ENCODE results near the gene SLC24A4.
"Not testable (repeated sequence)": the region's sequence is repeated elsewhere in the genome, so short reads cannot be mapped to it uniquely, and the experiment has no call there.

SLC24A4 gene

GRCh38 chr14:92527721-92528120 lies 204.8 kb downstream of the SLC24A4 start:
- Histone ChIP-seq H4K20me1 (peaks cover 16% of the 10 kb centered on the region), H3K4me1 (peaks cover 51% of the 10 kb centered on the region), H3K27me3 (no peaks in the 10 kb centered on the region), H3K4me3 (no peak overlapping the region), H3K27ac (no peak overlapping the region), H3K9me3 (no peaks in the 10 kb centered on the region), H3K4me2 (no peak overlapping the region), H3K36me3 (no peaks in the 10 kb centered on the region), H3K9ac (no peak overlapping the region)
- no peak for TF ChIP-seq Cebpa-rat (IDR thresholded peaks at IDR 0.05)

GRCh38 chr14:92528486-92529100 lies 205.6 kb downstream of the SLC24A4 start:
- Histone ChIP-seq H4K20me1 (peaks cover 10% of the 10 kb centered on the region), H3K9ac (no peak overlapping the region), H3K9me3 (no peaks in the 10 kb centered on the region), H3K4me3 (no peak overlapping the region), H3K27ac (no peak overlapping the region), H3K36me3 (no peaks in the 10 kb centered on the region), H3K27me3 (no peaks in the 10 kb centered on the region), H3K4me2 (no peak overlapping the region), H3K4me1 (peaks cover 55% of the 10 kb centered on the region)
- no peak for TF ChIP-seq Cebpa-rat (IDR thresholded peaks at IDR 0.05)

- H4K20me1 ChIP-seq: no peaks in the 10 kb centered on the region; the same call in 1 of the 2 replicates
- no peak overlapping the region for H3K9ac ChIP-seq
- TF ChIP-seq Cebpa-rat (IDR thresholded peaks at IDR 0.05): no peak
- H3K27ac ChIP-seq: no peak overlapping the region
- H3K27me3 ChIP-seq: no peaks in the 10 kb centered on the region
- H3K4me3 ChIP-seq: no peak overlapping the region
- no peaks in the 10 kb centered on the region for H3K9me3 ChIP-seq
- H3K36me3 ChIP-seq: no peaks in the 10 kb centered on the region
- H3K4me2 ChIP-seq: peak overlapping the region; percentile 84; the same call in 1 of the 2 replicates
- peaks cover 50% of the 10 kb centered on the region for H3K4me1 ChIP-seq
Measured at GRCh38 chr14:92529903-92530302, 206.9 kb downstream of the SLC24A4 start.

GRCh38 chr14:92531106-92531873 lies 208.3 kb downstream of the SLC24A4 start:
- no peaks in the 10 kb centered on the region for H3K36me3 ChIP-seq
- no peak overlapping the region for H3K4me3 ChIP-seq
- no peaks in the 10 kb centered on the region for H3K27me3 ChIP-seq
- no peaks in the 10 kb centered on the region for H3K9me3 ChIP-seq
- H3K4me2 ChIP-seq: peak overlapping the region; percentile 84
- no peak overlapping the region for H3K9ac ChIP-seq
- H3K4me1 ChIP-seq: peaks cover 55% of the 10 kb centered on the region
- H4K20me1 ChIP-seq: no peaks in the 10 kb centered on the region
- TF ChIP-seq Cebpa-rat (IDR thresholded peaks at IDR 0.05): no peak
- H3K27ac ChIP-seq: peak overlapping the region; percentile 51

- no peaks in the 10 kb centered on the region for H3K9me3 ChIP-seq
- no peaks in the 10 kb centered on the region for H3K27me3 ChIP-seq
- H3K4me2 ChIP-seq: peak overlapping the region; percentile 84
- H3K27ac ChIP-seq: peak overlapping the region; percentile 51; the same call in 1 of the 2 replicates
- H4K20me1 ChIP-seq: no peaks in the 10 kb centered on the region
- H3K4me3 ChIP-seq: no peak overlapping the region
- H3K36me3 ChIP-seq: no peaks in the 10 kb centered on the region
- peaks cover 57% of the 10 kb centered on the region for H3K4me1 ChIP-seq
- H3K9ac ChIP-seq: peak overlapping the region; percentile 14; the same call in 1 of the 2 replicates
- no peak for TF ChIP-seq Cebpa-rat (IDR thresholded peaks at IDR 0.05)
Measured at GRCh38 chr14:92532490-92533163, 209.7 kb downstream of the SLC24A4 start.

- H4K20me1 ChIP-seq: no peaks in the 10 kb centered on the region
- TF ChIP-seq Cebpa-rat (IDR thresholded peaks at IDR 0.05): no peak
- H3K4me2 ChIP-seq: peak overlapping the region; percentile 78
- H3K9me3 ChIP-seq: no peaks in the 10 kb centered on the region
- H3K4me3 ChIP-seq: no peak overlapping the region
- H3K27me3 ChIP-seq: no peaks in the 10 kb centered on the region
- peak overlapping the region; percentile 56 for H3K27ac ChIP-seq
- H3K9ac ChIP-seq: peak overlapping the region; percentile 36; the same call in 1 of the 2 replicates
- no peaks in the 10 kb centered on the region for H3K36me3 ChIP-seq
- peaks cover 73% of the 10 kb centered on the region for H3K4me1 ChIP-seq
Measured at GRCh38 chr14:92534932-92535643, 212.1 kb downstream of the SLC24A4 start.

DNA sequence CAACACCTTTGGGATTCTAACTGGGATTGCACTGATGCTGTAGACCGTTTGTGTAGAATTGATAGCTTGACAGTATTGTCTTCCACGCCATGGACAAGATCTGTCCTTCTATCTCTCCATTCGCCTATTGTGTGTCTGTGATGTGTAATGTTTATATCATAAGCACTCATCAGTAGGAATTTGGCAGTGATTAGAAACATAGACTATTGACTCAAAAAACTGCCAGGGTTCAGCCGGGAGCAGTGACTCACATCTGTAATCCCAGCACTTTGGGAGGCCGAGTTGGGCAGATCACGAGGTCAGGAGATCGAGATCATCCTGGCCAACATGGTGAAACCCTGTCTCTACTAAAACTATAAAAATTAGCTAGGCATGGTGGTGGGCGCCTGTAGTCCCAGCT lies 213.3 kb downstream of the SLC24A4 start:
- not testable (repeated sequence) for H3K9ac ChIP-seq, H4K20me1 ChIP-seq, H3K36me3 ChIP-seq, H3K9me3 ChIP-seq, H3K27me3 ChIP-seq, H3K4me3 ChIP-seq, H3K27ac ChIP-seq
- Histone ChIP-seq H3K4me1 (peaks cover 73% of the 10 kb centered on the region), H3K4me2 (peak overlapping the region; percentile 78; the same call in 1 of the 2 replicates)

DNA sequence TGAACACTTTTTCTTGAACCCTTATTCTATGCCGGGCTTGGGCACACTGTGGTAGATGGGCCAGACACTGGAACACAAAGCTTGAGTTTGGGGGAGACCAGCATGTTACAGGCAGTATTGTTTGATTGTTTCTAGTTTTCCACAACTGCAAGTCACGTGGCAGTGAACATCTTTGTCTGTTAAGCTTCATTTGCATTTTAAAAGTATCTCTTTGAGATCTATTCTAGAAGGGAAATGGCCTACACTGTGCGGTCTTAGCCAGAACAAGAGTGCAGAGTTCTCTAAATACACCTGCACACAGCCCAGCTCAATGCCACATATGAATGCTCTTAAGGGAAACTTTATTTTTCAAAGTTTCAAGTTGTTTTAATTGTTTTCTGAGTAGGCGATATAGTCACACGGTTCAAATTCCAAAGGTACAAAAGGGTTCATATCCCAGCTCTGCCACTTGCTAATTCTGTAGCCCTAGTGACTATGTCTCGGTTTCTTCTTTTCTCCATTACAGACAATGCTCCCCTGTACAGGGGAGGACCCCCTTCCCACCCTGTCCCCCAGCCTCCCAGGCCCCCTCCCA lies 215.5 kb downstream of the SLC24A4 start:
- no peak for TF ChIP-seq Cebpa-rat (IDR thresholded peaks at IDR 0.05)
- Histone ChIP-seq H3K27ac (0 out of 2 replicates have a peak overlapping the region, but pooled peaks have one; percentile 85), H3K9ac (no peak overlapping the region), H3K36me3 (no peaks in the 10 kb centered on the region), H3K4me3 (no peak overlapping the region), H3K27me3 (no peaks in the 10 kb centered on the region), H3K4me2 (peak overlapping the region; percentile 91), H4K20me1 (no peaks in the 10 kb centered on the region), H3K4me1 (peaks cover 72% of the 10 kb centered on the region), H3K9me3 (no peaks in the 10 kb centered on the region)

DNA sequence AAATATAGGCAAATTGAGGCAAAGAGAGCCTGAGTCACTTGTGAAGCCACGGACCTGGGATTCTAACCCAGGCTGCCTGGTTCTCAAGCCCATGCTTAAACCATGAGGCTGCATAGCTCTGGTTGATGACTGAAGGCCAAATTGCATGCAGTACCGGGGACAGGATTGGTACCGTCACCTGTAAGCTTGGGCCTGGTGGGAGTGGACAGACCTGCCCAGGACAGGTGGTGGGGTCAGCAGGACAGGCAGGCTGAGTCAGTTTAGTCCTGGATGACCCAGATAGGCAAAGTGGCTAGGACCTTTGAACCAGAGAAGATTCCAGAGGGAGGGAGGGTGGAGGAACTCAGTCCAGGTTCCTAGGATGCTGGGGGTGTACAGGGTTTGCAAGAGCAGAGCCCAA lies 216.5 kb downstream of the SLC24A4 start:
- Histone ChIP-seq H3K9me3 (no peaks in the 10 kb centered on the region), H3K27ac (peak overlapping the region; percentile 85), H4K20me1 (no peaks in the 10 kb centered on the region), H3K9ac (peak overlapping the region; percentile 67; the same call in 1 of the 2 replicates), H3K4me2 (peak overlapping the region; percentile 91), H3K27me3 (no peaks in the 10 kb centered on the region), H3K4me3 (peak overlapping the region; percentile 35; the same call in 1 of the 2 replicates), H3K4me1 (peaks cover 73% of the 10 kb centered on the region), H3K36me3 (no peaks in the 10 kb centered on the region)
- no peak for TF ChIP-seq Cebpa-rat (IDR thresholded peaks at IDR 0.05)

All from BLaER1 (cell line).